ENCODE measurements around the gene WDR20.

The WDR20 gene

DNA sequence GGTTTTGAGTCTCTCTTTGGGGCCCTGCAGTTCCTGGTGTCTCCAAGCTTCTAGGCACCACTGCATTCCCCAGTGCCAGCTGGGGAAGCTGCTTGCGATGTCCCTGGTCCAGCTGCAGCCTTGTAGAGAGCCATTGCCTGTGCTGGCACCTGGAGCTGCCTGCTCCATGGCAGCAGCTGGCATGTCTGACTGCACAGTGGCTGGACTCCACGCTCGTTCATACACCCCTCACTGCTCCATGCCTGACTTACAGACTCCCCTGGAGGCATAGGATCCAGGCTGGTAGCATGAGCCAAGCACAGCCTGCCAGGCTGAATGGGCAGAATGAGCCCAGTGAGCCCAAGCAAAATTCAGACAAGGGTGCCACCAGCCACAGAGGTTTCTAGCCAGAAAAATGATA, 21.8 kb upstream of the WDR20 start:
- Histone ChIP-seq H3K4me3 (ENCODE audit: insufficient read depth, low read length, poor library complexity, severe bottlenecking) (no peak overlapping the region), H3K27me3 (ENCODE audit: low read length) (no peaks in the 10 kb centered on the region), H3K27ac (ENCODE audit: low read depth, low read length) (no peak overlapping the region), H3K9me3 (ENCODE audit: insufficient read depth, low read length) (peaks cover 14% of the 10 kb centered on the region; the same call in 1 of the 2 replicates), H3K79me2 (ENCODE audit: insufficient read depth, low read length) (no peaks in the 10 kb centered on the region), H2AFZ (ENCODE audit: low read depth, low read length, severe bottlenecking) (no peak overlapping the region), H3F3A (ENCODE audit: insufficient read depth) (0 out of 2 replicates have a peak, but pooled peaks cover 4% of the 10 kb centered on the region), H3K4me2 (ENCODE audit: low read depth, low read length, poor library complexity, severe bottlenecking) (no peak overlapping the region), H3K9ac (ENCODE audit: low read length) (no peak overlapping the region), H4K20me1 (ENCODE audit: low read depth, low read length) (no peaks in the 10 kb centered on the region), H3K36me3 (ENCODE audit: low read length) (no peaks in the 10 kb centered on the region), H3K9me2 (replicated peaks; ENCODE audit: insufficient read depth, low read length) (no peaks in the 10 kb centered on the region)
- no peak for TF ChIP-seq EZH2phosphoT487 (conservative IDR thresholded peaks at IDR 0.05; ENCODE audit: low read length)
- TF ChIP-seq, protein P1, sequence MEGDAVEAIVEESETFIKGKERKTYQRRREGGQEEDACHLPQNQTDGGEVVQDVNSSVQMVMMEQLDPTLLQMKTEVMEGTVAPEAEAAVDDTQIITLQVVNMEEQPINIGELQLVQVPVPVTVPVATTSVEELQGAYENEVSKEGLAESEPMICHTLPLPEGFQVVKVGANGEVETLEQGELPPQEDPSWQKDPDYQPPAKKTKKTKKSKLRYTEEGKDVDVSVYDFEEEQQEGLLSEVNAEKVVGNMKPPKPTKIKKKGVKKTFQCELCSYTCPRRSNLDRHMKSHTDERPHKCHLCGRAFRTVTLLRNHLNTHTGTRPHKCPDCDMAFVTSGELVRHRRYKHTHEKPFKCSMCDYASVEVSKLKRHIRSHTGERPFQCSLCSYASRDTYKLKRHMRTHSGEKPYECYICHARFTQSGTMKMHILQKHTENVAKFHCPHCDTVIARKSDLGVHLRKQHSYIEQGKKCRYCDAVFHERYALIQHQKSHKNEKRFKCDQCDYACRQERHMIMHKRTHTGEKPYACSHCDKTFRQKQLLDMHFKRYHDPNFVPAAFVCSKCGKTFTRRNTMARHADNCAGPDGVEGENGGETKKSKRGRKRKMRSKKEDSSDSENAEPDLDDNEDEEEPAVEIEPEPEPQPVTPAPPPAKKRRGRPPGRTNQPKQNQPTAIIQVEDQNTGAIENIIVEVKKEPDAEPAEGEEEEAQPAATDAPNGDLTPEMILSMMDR (IDR thresholded peaks at IDR 0.05; ENCODE audit: insufficient read depth, low read length, poor library complexity, severe bottlenecking) = no peak

DNA sequence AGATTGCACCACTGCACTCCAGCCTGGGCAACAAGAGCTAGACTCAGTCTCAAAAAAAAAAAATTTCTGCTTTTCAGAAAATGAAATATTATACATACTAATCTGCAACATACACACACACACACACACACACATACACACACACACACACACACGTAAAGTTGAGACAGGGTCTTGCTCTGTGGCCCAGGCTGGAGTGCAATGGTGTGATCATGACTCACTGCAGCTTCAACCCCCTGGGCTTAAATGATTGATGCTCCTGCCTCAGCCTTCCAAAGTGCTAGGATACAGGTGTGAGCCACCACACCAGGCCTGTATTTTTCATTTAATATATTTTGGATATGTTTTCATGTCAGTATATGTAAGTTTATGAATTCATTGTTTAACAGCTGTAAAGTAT, 18.8 kb upstream of the WDR20 start:
- no peaks in the 10 kb centered on the region for H4K20me1 ChIP-seq (ENCODE audit: low read depth, low read length)
- H3K4me2 ChIP-seq (ENCODE audit: low read depth, low read length, poor library complexity, severe bottlenecking) = no peak overlapping the region
- no peak overlapping the region for H3K9ac ChIP-seq (ENCODE audit: low read length)
- 0 out of 2 replicates have a peak, but pooled peaks cover 4% of the 10 kb centered on the region for H3F3A ChIP-seq (ENCODE audit: insufficient read depth)
- no peak overlapping the region for H2AFZ ChIP-seq (ENCODE audit: low read depth, low read length, severe bottlenecking)
- H3K4me3 ChIP-seq (ENCODE audit: insufficient read depth, low read length, poor library complexity, severe bottlenecking) = no peak overlapping the region
- no peaks in the 10 kb centered on the region for H3K79me2 ChIP-seq (ENCODE audit: insufficient read depth, low read length)
- TF ChIP-seq, protein P1 (IDR thresholded peaks at IDR 0.05; ENCODE audit: insufficient read depth, low read length, poor library complexity, severe bottlenecking) = no peak
- TF ChIP-seq EZH2phosphoT487 (conservative IDR thresholded peaks at IDR 0.05; ENCODE audit: low read length) = no peak
- H3K27ac ChIP-seq (ENCODE audit: low read depth, low read length) = no peak overlapping the region
- H3K36me3 ChIP-seq (ENCODE audit: low read length) = no peaks in the 10 kb centered on the region
- no peaks in the 10 kb centered on the region for H3K27me3 ChIP-seq (ENCODE audit: low read length)
- no peaks in the 10 kb centered on the region for H3K9me2 ChIP-seq (replicated peaks; ENCODE audit: insufficient read depth, low read length)
- H3K9me3 ChIP-seq (ENCODE audit: insufficient read depth, low read length) = peaks cover 14% of the 10 kb centered on the region; the same call in 1 of the 2 replicates

DNA sequence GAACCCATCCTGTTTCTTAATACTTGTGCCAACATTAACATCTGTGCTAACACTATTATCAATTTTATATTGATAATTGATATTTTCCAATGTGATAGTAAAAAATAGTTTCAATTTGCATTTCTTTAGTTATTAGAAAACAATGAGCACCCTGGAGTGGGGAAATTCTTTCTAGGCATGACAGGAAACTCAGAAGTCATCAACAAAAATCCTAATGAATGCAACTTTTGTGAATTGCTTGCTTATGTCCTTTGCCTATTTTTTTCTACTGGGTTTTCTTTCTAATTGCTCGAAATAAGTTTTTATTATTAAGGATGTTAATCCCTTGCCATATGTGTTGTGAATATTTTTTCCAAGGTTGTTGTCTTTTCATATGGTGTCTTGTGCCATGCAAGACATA, 18.1 kb upstream of the WDR20 start:
- Histone ChIP-seq H3K79me2 (ENCODE audit: insufficient read depth, low read length) (no peaks in the 10 kb centered on the region), H3K27me3 (ENCODE audit: low read length) (no peaks in the 10 kb centered on the region), H3K9ac (ENCODE audit: low read length) (no peak overlapping the region), H3K4me3 (ENCODE audit: insufficient read depth, low read length, poor library complexity, severe bottlenecking) (no peak overlapping the region), H3K9me2 (replicated peaks; ENCODE audit: insufficient read depth, low read length) (no peaks in the 10 kb centered on the region), H3K9me3 (ENCODE audit: insufficient read depth, low read length) (peaks cover 14% of the 10 kb centered on the region; the same call in 1 of the 2 replicates), H4K20me1 (ENCODE audit: low read depth, low read length) (no peaks in the 10 kb centered on the region), H3K27ac (ENCODE audit: low read depth, low read length) (no peak overlapping the region), H2AFZ (ENCODE audit: low read depth, low read length, severe bottlenecking) (no peak overlapping the region), H3F3A (ENCODE audit: insufficient read depth) (0 out of 2 replicates have a peak, but pooled peaks cover 4% of the 10 kb centered on the region), H3K36me3 (ENCODE audit: low read length) (no peaks in the 10 kb centered on the region), H3K4me2 (ENCODE audit: low read depth, low read length, poor library complexity, severe bottlenecking) (no peak overlapping the region)
- TF ChIP-seq, protein P1 (IDR thresholded peaks at IDR 0.05; ENCODE audit: insufficient read depth, low read length, poor library complexity, severe bottlenecking) = no peak
- TF ChIP-seq EZH2phosphoT487 (conservative IDR thresholded peaks at IDR 0.05; ENCODE audit: low read length) = no peak
